Fibroblast of peridontal ligament (primary cell): Measurements from ENCODE around the gene PKP3.
"Not testable (repeated sequence)": the region's sequence is repeated elsewhere in the genome, so short reads cannot be mapped to it uniquely, and the experiment has no call there.

Experiments
- DNase-seq: peaks from one replicate; pipeline ENCODE4 v3.0.0-alpha.2; 2010; ENCODE audit errors: extremely low read depth

PKP3 gene

GRCh38 chr11:429931-430456 is 36.0 kb downstream of the PKP3 start:
- DNase-seq = no peak

GRCh38 chr11:431921-432320 is 37.9 kb downstream of the PKP3 start:
- no peak for DNase-seq

- DNase-seq = no peak
These were observed 38.6 kb downstream of the PKP3 start for GRCh38 chr11:432501-433100.

GRCh38 chr11:433111-433510 is 39.1 kb downstream of the PKP3 start:
- DNase-seq = no peak

GRCh38 chr11:433641-434040 is 39.6 kb downstream of the PKP3 start:
- no peak for DNase-seq

- DNase-seq = no peak
These were observed 40.5 kb downstream of the PKP3 start for GRCh38 chr11:434496-434895.

DNA sequence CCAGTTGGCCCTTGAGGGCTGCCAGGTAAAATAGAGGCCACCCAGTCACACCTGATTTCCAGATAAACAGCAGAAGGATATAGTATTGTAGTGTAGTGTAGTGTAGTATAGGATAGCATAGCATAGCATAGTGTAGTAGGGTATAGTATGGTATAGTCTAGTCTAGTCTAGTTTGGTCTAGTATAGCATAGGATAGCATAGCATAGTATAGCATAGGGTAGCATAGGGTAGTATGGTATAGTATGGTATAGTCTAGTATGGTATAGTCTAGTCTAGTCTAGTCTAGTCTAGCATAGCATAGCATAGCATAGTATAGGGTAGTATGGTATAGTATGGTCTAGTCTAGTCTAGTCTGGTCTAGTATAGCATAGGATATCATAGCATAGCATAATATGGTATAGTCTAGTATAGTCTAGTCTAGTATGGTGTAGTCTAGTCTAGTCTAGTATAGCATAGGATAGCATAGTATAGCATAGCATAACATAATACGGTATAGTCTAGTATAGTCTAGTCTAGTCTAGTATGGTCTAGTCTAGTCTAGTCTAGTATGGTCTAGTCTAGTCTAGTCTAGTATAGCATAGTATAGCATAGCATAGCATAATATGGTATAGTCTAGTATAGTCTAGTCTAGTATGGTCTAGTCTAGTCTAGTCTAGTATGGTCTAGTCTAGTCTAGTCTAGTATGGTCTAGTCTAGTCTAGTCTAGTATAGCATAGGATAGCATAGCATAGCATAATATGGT is 41.2 kb downstream of the PKP3 start:
- DNase-seq = not testable (repeated sequence)

DNA sequence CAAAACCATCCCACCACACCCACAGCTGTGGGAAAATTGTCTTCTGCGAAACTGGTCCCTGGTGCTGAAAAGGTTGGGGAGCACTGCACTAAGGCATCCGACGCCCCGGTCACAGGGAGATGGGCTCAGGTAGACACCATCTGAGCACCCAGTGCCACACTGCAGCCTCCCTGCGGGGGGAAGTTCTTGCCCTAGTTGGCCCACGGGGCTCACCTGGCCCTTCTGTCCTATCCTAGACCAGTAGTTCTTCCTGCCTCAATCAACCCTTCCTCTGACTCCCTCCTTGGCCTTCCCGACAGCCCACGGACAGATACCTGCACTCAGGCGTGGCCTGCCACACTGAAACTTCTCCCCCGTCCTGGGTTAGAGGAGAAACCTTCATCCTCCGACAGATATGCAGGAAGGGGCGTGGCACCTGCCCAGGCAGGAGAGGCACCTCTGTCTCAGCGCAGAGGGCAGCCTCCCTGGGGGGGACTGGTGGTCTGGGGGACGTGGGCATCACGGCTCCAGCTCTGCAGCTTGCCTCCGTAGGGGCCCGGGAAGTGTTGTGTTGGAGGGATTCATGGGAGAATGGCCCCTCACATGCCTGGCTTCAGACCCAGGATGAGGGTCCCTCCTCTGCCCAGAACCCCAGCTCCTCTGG is 43.3 kb downstream of the PKP3 start:
- no peak for DNase-seq

- DNase-seq = no peak
These were observed 44.3 kb downstream of the PKP3 start for GRCh38 chr11:438101-438844.

DNA sequence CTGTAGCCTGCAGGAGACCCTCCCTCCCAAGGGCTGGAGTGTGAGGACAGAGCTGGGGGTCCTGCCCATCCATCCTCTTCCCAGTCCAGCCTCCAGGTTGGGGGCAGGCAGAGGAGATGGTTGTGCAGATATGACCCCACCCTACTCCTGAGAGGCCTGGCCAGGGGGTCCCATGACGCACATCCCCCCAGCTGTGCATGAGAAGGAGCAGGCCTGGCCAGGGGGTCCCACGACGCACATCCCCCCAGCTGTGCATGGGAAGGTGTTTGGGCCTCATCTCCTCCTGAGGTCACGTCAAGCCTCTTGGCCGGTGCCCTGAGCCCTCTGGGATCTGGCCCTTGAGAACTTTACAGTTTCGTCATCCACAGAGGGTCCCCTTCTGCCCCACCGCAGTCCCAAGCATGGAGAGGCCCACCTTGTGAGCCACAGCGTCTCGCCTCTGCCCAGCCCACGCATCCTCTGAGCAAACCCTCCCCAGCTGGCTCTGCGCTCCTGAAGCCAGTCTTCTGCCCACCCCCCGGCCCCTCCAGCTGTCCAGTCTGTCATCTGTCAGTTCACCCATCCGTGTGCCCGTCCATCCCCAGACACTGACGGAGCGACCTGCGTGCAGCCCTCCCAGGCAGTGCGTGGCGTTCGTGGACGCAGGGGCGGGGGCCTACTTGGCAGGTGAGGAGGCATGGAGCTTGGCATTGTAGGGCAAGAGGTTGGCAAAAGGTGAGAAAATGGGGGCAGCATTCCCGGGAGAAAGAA is 45.5 kb downstream of the PKP3 start:
- no peak for DNase-seq

GRCh38 chr11:440065-441042 is 46.3 kb downstream of the PKP3 start:
- DNase-seq = peak; percentile 15

- DNase-seq = no peak
These were observed 47.0 kb downstream of the PKP3 start for GRCh38 chr11:441043-441417.

DNA sequence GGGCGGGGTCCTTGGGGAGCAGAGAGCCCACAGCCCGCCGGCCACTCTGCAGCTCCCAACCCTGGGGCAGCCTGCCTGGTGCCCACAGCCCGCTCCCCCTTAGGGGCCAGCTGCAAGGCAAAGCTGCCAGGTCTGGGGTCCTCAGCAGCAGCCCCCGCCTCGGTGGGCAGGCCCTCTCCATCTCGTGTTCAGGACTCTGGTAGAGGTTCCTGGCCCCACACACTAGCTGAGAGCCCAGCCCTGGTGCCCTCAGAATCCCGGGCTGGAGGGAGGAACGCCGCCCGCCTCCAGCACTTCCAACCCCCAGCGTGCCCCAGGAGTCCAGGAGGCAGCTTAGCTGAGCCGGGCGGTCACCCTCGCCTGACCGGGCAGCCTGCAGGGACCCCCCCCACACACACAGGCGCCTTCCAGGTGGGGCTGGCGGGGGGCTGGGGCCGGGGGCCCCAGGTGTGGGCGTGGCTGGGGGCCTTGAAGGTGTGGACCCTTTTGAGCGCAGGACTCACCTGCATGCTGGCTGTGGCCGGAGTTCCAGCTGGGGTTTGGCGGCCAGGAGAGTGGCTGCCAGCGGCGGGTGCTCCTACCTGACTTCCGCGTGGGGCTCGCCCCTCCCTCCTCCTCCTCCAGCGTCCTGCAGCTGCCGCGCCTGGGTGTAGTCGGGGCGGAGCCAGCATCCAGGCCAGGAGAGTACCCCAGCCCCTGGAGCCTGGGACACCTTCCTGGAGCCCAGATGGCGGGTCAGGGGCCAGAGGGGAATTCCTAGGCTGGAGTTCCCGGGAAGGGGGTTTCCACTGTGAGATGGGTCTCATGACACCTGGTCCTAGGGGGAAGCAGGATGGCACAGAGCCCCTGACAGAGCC is 47.6 kb downstream of the PKP3 start, which contains the start of gene ANO9:
ANO9 (minus strand) TSS at position 594 of the 857 bp plus-strand sequence; CDS start at position 509, 85 bp downstream.
- DNase-seq = no peak

GRCh38 chr11:442611-443081 is 48.6 kb downstream of the PKP3 start:
- DNase-seq = no peak

DNA sequence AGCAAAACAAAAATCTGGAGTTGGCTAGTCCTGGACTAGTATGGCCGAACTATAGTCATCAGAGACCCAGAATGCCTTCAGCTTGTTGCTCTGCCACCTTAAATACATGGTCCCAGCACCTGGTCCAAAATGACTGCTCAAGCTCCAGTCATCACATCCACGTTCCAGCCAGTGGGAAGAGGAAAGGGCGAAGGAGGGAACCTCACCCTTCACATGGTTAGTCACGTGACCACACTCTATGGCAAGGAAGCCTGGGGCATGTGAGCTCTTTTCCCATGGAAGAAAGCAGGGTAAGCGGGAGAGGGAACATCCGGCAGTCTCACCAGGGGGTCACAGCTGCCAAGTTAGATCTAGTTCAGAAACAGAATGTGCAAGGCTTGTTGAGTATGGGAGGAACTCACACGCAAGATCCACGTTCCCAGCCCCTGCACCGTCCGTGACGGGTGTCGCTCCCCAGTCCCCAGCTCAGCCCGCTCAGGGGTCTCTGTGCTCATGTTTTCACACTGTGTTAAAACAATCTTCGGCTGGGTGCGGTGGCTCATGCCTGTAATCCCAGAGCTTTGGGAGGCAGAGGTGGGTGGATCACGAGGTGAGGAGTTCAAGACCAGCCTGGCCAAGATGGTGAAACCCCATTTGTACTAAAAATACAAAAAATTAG is 49.7 kb downstream of the PKP3 start:
- DNase-seq = peak; percentile 13

DNA sequence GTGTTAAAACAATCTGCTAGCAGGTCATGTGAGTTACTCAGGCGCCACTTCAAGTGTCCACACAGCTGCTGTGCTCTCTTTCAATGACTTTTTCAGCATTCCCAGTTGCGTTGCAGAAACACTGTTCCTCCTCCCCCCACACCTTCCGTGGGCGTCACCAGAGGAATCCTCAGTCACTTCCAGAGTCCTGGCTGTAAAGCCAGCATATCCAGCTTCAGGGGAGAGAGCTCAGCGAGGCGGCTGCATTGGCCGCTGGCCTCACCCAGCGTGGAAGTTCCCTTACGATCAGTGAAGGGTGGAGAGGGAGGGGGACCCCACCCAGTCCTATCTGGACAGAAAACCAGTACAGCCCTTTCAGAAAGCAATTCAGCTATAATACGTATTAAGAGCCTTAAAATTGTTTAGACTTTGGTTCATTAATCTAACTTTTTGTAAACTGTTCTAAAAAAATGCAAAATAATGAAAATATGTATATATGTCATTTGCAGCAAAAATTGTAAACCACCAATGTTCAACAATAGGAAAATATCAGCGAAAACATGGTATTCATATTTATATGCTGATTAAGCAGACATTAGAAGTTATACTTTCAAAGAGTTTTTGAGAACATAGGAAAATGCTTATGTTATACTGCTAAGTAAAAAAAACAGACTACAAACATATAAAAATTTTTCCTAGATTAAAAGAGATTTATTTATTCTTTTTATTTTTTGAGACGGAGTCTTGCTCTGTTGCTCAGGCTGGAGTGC is 50.6 kb downstream of the PKP3 start:
- peak; percentile 7 for DNase-seq

- no peak for DNase-seq
These were observed 52.0 kb downstream of the PKP3 start for GRCh38 chr11:445765-446588.
